ENCODE results near the gene KCNA5.

KCNA5 gene

GRCh38 chr12:5035618-5036017 is 8.1 kb upstream of the KCNA5 start:
- DNase-seq (ENCODE audit: insufficient read length, low spot score), result no peak
- no peak for FAIRE-seq
- no peak for TF ChIP-seq POLR2A (IDR thresholded peaks at IDR 0.05; ENCODE audit: low read depth, low read length)

GRCh38 chr12:5036031-5036430 is 7.6 kb upstream of the KCNA5 start:
- no peak for FAIRE-seq
- DNase-seq (ENCODE audit: insufficient read length, low spot score), result no peak
- no peak for TF ChIP-seq POLR2A (IDR thresholded peaks at IDR 0.05; ENCODE audit: low read depth, low read length)

- no peak for TF ChIP-seq POLR2A (IDR thresholded peaks at IDR 0.05; ENCODE audit: low read depth, low read length)
- DNase-seq (ENCODE audit: insufficient read length, low spot score) (no peak), FAIRE-seq (no peak)
These were observed 5.8 kb upstream of the KCNA5 start for GRCh38 chr12:5037795-5038357.

GRCh38 chr12:5038781-5039311 is 4.8 kb upstream of the KCNA5 start:
- DNase-seq (ENCODE audit: insufficient read length, low spot score) (no peak), FAIRE-seq (no peak)
- no peak for TF ChIP-seq POLR2A (IDR thresholded peaks at IDR 0.05; ENCODE audit: low read depth, low read length)

GRCh38 chr12:5039815-5040214 is 3.9 kb upstream of the KCNA5 start:
- no peak for DNase-seq (ENCODE audit: insufficient read length, low spot score)
- FAIRE-seq, result no peak
- no peak for TF ChIP-seq POLR2A (IDR thresholded peaks at IDR 0.05; ENCODE audit: low read depth, low read length)

- DNase-seq (ENCODE audit: insufficient read length, low spot score) (no peak), FAIRE-seq (no peak)
- no peak for TF ChIP-seq POLR2A (IDR thresholded peaks at IDR 0.05; ENCODE audit: low read depth, low read length)
These were observed 3.3 kb upstream of the KCNA5 start for GRCh38 chr12:5040368-5040767.

- no peak for DNase-seq (ENCODE audit: insufficient read length, low spot score)
- no peak for TF ChIP-seq POLR2A (IDR thresholded peaks at IDR 0.05; ENCODE audit: low read depth, low read length)
- FAIRE-seq, result no peak
These were observed 979 bp downstream of the KCNA5 start for GRCh38 chr12:5044420-5045295.

GRCh38 chr12:5047094-5047493 is 3.4 kb downstream of the KCNA5 start:
- no peak for DNase-seq (ENCODE audit: insufficient read length, low spot score)
- FAIRE-seq, result no peak

GRCh38 chr12:5047729-5048128 is 4.0 kb downstream of the KCNA5 start:
- TF ChIP-seq POLR2A (IDR thresholded peaks at IDR 0.05; ENCODE audit: low read depth, low read length), result no peak
- FAIRE-seq, result no peak
- no peak for DNase-seq (ENCODE audit: insufficient read length, low spot score)

More at GRCh38 chr12:5047094-5047493, 3.4 kb downstream of the KCNA5 start:
- TF ChIP-seq POLR2A (IDR thresholded peaks at IDR 0.05; ENCODE audit: low read depth, low read length), result no peak

GRCh38 chr12:5050542-5050941 is 6.9 kb downstream of the KCNA5 start:
- no peak for TF ChIP-seq POLR2A (IDR thresholded peaks at IDR 0.05; ENCODE audit: low read depth, low read length)
- FAIRE-seq, result no peak
- DNase-seq (ENCODE audit: insufficient read length, low spot score), result no peak

- no peak for TF ChIP-seq POLR2A (IDR thresholded peaks at IDR 0.05; ENCODE audit: low read depth, low read length)
- DNase-seq (ENCODE audit: insufficient read length, low spot score) (no peak), FAIRE-seq (no peak)
These were observed 7.7 kb downstream of the KCNA5 start for GRCh38 chr12:5051334-5051733.

- FAIRE-seq (no peak), DNase-seq (ENCODE audit: insufficient read length, low spot score) (no peak)
- no peak for TF ChIP-seq POLR2A (IDR thresholded peaks at IDR 0.05; ENCODE audit: low read depth, low read length)
These were observed 8.2 kb downstream of the KCNA5 start for GRCh38 chr12:5051913-5052312.

- FAIRE-seq, result no peak
- TF ChIP-seq POLR2A (IDR thresholded peaks at IDR 0.05; ENCODE audit: low read depth, low read length), result no peak
- no peak for DNase-seq (ENCODE audit: insufficient read length, low spot score)
These were observed 8.7 kb downstream of the KCNA5 start for GRCh38 chr12:5052348-5052747.

GRCh38 chr12:5059358-5059757 is 15.7 kb downstream of the KCNA5 start:
- no peak for TF ChIP-seq POLR2A (IDR thresholded peaks at IDR 0.05; ENCODE audit: low read depth, low read length)
- DNase-seq (ENCODE audit: insufficient read length, low spot score), result no peak
- FAIRE-seq, result no peak

GRCh38 chr12:5060958-5061357 is 17.3 kb downstream of the KCNA5 start:
- TF ChIP-seq POLR2A (IDR thresholded peaks at IDR 0.05; ENCODE audit: low read depth, low read length), result no peak
- FAIRE-seq (no peak), DNase-seq (ENCODE audit: insufficient read length, low spot score) (no peak)

All from H54 (cell line).